ENCODE data around the gene AUTS2. TPM values are rescaled to one million over a fixed set of nuclear protein-coding genes. Genes with fewer than 3 reads are reported as not detected.

Gene AUTS2
- total RNA-seq, 2 experiments from 2014 or later, result 4.0 to 4.7 TPM

- H3K4me1 Mint-ChIP-seq (ENCODE audit: low read depth), result peaks cover 5% of the 10 kb centered on the region
- ChIA-PET CTCF (interaction anchor here (0.6 kb wide), 1 partner anchor 98 kb away, joined by 3 read pairs; no protein-coding TSS in a partner anchor), POLR2A (no interaction called here)
- H3K27ac Mint-ChIP-seq, result no peak overlapping the region
- DNase-seq, result no peak
- H3K9me3 Mint-ChIP-seq, result no peaks in the 10 kb centered on the region
- H3K36me3 Mint-ChIP-seq, result no peaks in the 10 kb centered on the region
- intact Hi-C loops (cut with micrococcal nuclease), result no loop called here
- H3K4me3 Mint-ChIP-seq, result no peak overlapping the region
- peaks cover 3% of the 10 kb centered on the region for H3K27me3 Mint-ChIP-seq
Observed at GRCh38 chr7:70178211-70178610, 579.9 kb downstream of the AUTS2 start.

- Mint-ChIP-seq H3K4me1 (ENCODE audit: low read depth) (peaks cover 5% of the 10 kb centered on the region), H3K27me3 (peaks cover 3% of the 10 kb centered on the region), H3K9me3 (no peaks in the 10 kb centered on the region), H3K36me3 (no peaks in the 10 kb centered on the region), H3K4me3 (no peak overlapping the region), H3K27ac (no peak overlapping the region)
- DNase-seq, result no peak
- ChIA-PET CTCF (interaction anchor here (0.6 kb wide), 1 partner anchor 97 kb away, joined by 3 read pairs; no protein-coding TSS in a partner anchor), POLR2A (no interaction called here)
- intact Hi-C loops (cut with micrococcal nuclease), result no loop called here
Observed at GRCh38 chr7:70178787-70179186, 580.5 kb downstream of the AUTS2 start.

GRCh38 chr7:70182521-70182920, 584.2 kb downstream of the AUTS2 start:
- no peak for DNase-seq
- Mint-ChIP-seq H3K4me3 (no peak overlapping the region), H3K36me3 (no peaks in the 10 kb centered on the region), H3K27ac (no peak overlapping the region), H3K27me3 (peaks cover 3% of the 10 kb centered on the region), H3K4me1 (ENCODE audit: low read depth) (peaks cover 5% of the 10 kb centered on the region), H3K9me3 (no peaks in the 10 kb centered on the region)
- intact Hi-C loops (cut with micrococcal nuclease), result no loop called here
- CTCF ChIA-PET, result no interaction called here
- POLR2A ChIA-PET, result interaction anchor here (0.9 kb wide), 1 partner anchor 51 kb away, joined by 3 read pairs; no protein-coding TSS in a partner anchor

GRCh38 chr7:70183278-70183677, 585.0 kb downstream of the AUTS2 start:
- Mint-ChIP-seq H3K4me3 (no peak overlapping the region), H3K4me1 (ENCODE audit: low read depth) (no peaks in the 10 kb centered on the region), H3K27ac (no peak overlapping the region), H3K9me3 (no peaks in the 10 kb centered on the region), H3K27me3 (peaks cover 3% of the 10 kb centered on the region), H3K36me3 (no peaks in the 10 kb centered on the region)
- no peak for DNase-seq
- ChIA-PET CTCF (interaction anchor here (1.8 kb wide), 1 partner anchor 11 kb away, joined by 4 read pairs; no protein-coding TSS in a partner anchor), POLR2A (no interaction called here)
- intact Hi-C loops (cut with micrococcal nuclease), result no loop called here

GRCh38 chr7:70188901-70189650, 590.8 kb downstream of the AUTS2 start:
- ChIA-PET CTCF (interaction anchor here (0.8 kb wide), 1 partner anchor 510 kb away, joined by 3 read pairs; no protein-coding TSS in a partner anchor), POLR2A (no interaction called here)
- Mint-ChIP-seq H3K4me1 (ENCODE audit: low read depth) (no peaks in the 10 kb centered on the region), H3K27ac (no peak overlapping the region), H3K9me3 (peaks cover 2% of the 10 kb centered on the region), H3K4me3 (no peak overlapping the region), H3K36me3 (no peaks in the 10 kb centered on the region), H3K27me3 (no peaks in the 10 kb centered on the region)
- intact Hi-C loops (cut with micrococcal nuclease), result no loop called here
- DNase-seq, result no peak

GRCh38 chr7:70189776-70190175, 591.5 kb downstream of the AUTS2 start:
- POLR2A ChIA-PET, result no interaction called here
- H3K9me3 Mint-ChIP-seq, result peaks cover 2% of the 10 kb centered on the region
- H3K4me1 Mint-ChIP-seq (ENCODE audit: low read depth), result no peaks in the 10 kb centered on the region
- no peaks in the 10 kb centered on the region for H3K27me3 Mint-ChIP-seq
- intact Hi-C loops (cut with micrococcal nuclease), result no loop called here
- no peaks in the 10 kb centered on the region for H3K36me3 Mint-ChIP-seq
- H3K27ac Mint-ChIP-seq, result no peak overlapping the region
- no peak overlapping the region for H3K4me3 Mint-ChIP-seq
- no peak for DNase-seq
- CTCF ChIA-PET, result interaction anchor here (0.8 kb wide), 1 partner anchor 510 kb away, joined by 3 read pairs; no protein-coding TSS in a partner anchor

GRCh38 chr7:70190281-70190680, 592.0 kb downstream of the AUTS2 start:
- no peak for DNase-seq
- Mint-ChIP-seq H3K36me3 (no peaks in the 10 kb centered on the region), H3K27ac (no peak overlapping the region), H3K27me3 (no peaks in the 10 kb centered on the region), H3K4me1 (ENCODE audit: low read depth) (no peaks in the 10 kb centered on the region), H3K4me3 (no peak overlapping the region), H3K9me3 (peaks cover 2% of the 10 kb centered on the region)
- intact Hi-C loops (cut with micrococcal nuclease), result no loop called here
- POLR2A ChIA-PET, result no interaction called here
- CTCF ChIA-PET, result interaction anchor here (0.8 kb wide), 1 partner anchor 509 kb away, joined by 3 read pairs; no protein-coding TSS in a partner anchor

- no peaks in the 10 kb centered on the region for H3K36me3 Mint-ChIP-seq
- no peak for DNase-seq
- no peak overlapping the region for H3K4me3 Mint-ChIP-seq
- H3K9me3 Mint-ChIP-seq, result peaks cover 4% of the 10 kb centered on the region
- intact Hi-C loops (cut with micrococcal nuclease), result no loop called here
- no peaks in the 10 kb centered on the region for H3K27me3 Mint-ChIP-seq
- CTCF ChIA-PET, result interaction anchor here (1.4 to 1.7 kb wide), 2 partner anchors 10 to 505 kb away, joined by 4 to 8 read pairs; no protein-coding TSS in a partner anchor
- no peak overlapping the region for H3K27ac Mint-ChIP-seq
- no peaks in the 10 kb centered on the region for H3K4me1 Mint-ChIP-seq (ENCODE audit: low read depth)
- POLR2A ChIA-PET, result no interaction called here
Observed at GRCh38 chr7:70193514-70193913, 595.2 kb downstream of the AUTS2 start.

- no peak for DNase-seq
- Mint-ChIP-seq H3K36me3 (no peaks in the 10 kb centered on the region), H3K9me3 (peaks cover 3% of the 10 kb centered on the region), H3K4me3 (no peak overlapping the region), H3K27ac (no peak overlapping the region), H3K27me3 (no peaks in the 10 kb centered on the region), H3K4me1 (ENCODE audit: low read depth) (no peaks in the 10 kb centered on the region)
- ChIA-PET CTCF (no interaction called here), POLR2A (no interaction called here)
- intact Hi-C loops (cut with micrococcal nuclease), result no loop called here
Observed at GRCh38 chr7:70208236-70209063, 610.2 kb downstream of the AUTS2 start.

- Mint-ChIP-seq H3K4me3 (no peak overlapping the region), H3K9me3 (peaks cover 3% of the 10 kb centered on the region)
- POLR2A ChIA-PET, result no interaction called here
Observed at GRCh38 chr7:70210200-70210935, 612.1 kb downstream of the AUTS2 start.

GRCh38 chr7:70210936-70211310, 612.6 kb downstream of the AUTS2 start:
- Mint-ChIP-seq H3K4me1 (ENCODE audit: low read depth) (no peaks in the 10 kb centered on the region), H3K36me3 (no peaks in the 10 kb centered on the region), H3K27ac (no peak overlapping the region), H3K27me3 (no peaks in the 10 kb centered on the region), H3K9me3 (peaks cover 3% of the 10 kb centered on the region), H3K4me3 (no peak overlapping the region)
- CTCF ChIA-PET, result no interaction called here
- no peak for DNase-seq
- POLR2A ChIA-PET, result no interaction called here
- intact Hi-C loops (cut with micrococcal nuclease), result no loop called here

More at GRCh38 chr7:70210200-70210935, 612.1 kb downstream of the AUTS2 start:
- intact Hi-C loops (cut with micrococcal nuclease), result no loop called here
- Mint-ChIP-seq H3K4me1 (ENCODE audit: low read depth) (no peaks in the 10 kb centered on the region), H3K36me3 (no peaks in the 10 kb centered on the region), H3K27ac (no peak overlapping the region), H3K27me3 (no peaks in the 10 kb centered on the region)
- DNase-seq, result no peak
- CTCF ChIA-PET, result no interaction called here

GRCh38 chr7:70212281-70212680, 614.0 kb downstream of the AUTS2 start:
- no peaks in the 10 kb centered on the region for H3K27me3 Mint-ChIP-seq
- DNase-seq, result no peak
- H3K27ac Mint-ChIP-seq, result no peak overlapping the region
- H3K4me1 Mint-ChIP-seq (ENCODE audit: low read depth), result no peaks in the 10 kb centered on the region
- CTCF ChIA-PET, result no interaction called here
- no peak overlapping the region for H3K4me3 Mint-ChIP-seq
- peaks cover 3% of the 10 kb centered on the region for H3K9me3 Mint-ChIP-seq
- H3K36me3 Mint-ChIP-seq, result no peaks in the 10 kb centered on the region
- POLR2A ChIA-PET, result no interaction called here
- intact Hi-C loops (cut with micrococcal nuclease), result no loop called here
